ENCODE results near the gene OR52E6.

The OR52E6 gene
- total RNA-seq, result 0 reads per million in 4 donors

DNA sequence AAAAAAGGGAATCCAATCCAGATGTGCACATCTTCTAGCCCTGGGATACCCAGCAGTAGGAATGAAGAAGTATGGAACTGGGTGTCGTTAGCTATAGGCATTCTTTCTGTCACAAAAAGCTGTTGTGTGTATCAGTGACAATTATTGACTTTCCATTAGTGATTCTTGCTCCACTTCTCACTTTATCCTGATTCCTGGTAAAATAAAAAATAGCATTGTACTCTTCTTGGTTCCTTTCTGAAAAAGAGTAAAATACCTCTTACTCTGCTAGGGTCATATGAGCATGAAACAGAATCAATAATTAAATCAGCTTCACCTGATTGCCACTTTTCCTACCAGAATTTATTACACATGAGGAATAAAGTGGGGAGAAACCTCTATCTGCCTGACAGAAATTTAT lies at the start of gene OR52E6:
Gene OR52E6, minus strand, starts transcription at position 101 of the 400 bp plus-strand sequence. Its CDS starts 0 bp downstream, at position 101.
- DNase-seq, result no peak

DNA sequence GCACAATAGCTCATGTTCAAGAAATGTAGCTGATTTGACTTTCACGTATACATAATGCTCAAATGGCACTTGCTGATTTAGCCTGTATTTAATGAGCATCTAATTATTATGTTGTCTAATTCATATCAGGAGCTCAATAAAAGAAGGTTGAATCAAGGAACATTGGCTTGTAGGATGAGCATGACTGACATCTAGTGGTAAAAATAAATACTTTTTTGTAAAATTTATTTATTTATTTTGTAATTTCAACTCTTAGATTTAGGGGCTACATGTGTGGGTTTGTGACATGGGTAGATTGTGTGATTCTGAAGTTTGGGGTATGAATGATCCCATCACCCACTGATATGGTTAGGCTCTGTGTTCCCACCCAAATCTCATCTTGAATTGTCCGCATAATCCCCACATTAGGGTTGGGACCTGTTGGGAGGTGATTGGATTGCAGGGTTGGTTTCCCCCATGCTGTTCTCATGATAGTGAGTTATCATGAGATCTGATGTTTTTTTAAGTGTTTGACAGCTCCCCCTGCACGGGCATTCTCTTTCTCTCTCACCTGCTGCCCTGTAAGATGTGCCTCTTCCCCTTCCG lies 49.6 kb upstream of the OR52E6 start:
- DNase-seq, result no peak

DNA sequence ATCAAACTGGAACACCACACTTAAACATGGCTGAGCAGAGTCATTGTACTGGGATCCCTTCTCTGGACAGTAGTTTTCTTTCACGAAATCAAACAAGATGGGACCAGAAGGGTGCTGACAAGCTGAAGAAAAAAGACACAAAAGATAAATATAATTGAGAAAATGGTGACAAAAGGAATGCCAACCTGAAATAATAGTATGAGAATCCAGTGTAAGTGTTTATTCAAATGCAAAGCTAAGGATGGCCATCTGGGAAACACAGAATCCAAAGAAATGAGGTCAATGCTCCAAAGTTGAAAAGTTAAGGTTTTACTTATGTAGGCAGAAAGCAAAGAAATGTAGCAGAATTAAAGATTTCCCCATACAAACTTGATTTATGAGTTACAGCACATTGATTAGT lies 46.0 kb upstream of the OR52E6 start:
- DNase-seq, result no peak

DNA sequence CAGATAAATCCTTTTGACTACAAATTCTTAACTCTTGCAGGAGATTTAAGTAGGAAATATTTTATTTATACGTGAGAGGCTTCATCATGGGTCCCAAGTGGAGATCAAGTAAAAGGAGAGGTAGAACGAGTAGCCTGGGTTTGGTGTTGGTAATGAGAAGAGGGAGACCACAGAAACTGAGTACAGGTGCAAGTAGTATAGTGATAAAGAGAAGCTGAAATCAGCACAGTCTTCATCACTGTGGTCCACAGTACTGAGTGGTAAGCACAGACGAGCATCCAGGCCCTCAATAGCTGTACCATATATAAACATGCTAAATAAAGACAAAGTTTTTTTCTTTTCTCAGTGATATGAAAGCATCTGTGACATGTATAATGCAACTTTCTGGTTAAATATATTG lies 45.5 kb upstream of the OR52E6 start:
- no peak for DNase-seq

DNA sequence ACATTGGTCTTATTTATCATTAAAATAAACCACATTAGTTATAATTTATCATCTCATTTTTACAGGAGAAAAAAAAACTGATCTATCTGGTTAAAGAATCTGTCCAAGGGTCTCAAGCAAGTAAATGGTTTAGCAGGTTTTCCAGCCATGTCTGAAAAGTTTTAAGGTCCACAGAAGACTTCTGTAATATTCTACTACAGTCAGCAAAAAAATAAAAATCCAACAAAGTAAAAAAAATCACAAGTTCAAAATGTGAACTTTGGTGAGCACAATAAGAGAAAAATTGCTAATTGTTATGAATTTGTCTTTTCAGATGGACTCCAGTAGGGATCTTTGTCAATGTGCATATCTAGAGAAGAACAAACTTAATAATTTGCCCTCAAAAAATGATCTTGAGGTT lies 40.1 kb upstream of the OR52E6 start:
- no peak for DNase-seq

DNA sequence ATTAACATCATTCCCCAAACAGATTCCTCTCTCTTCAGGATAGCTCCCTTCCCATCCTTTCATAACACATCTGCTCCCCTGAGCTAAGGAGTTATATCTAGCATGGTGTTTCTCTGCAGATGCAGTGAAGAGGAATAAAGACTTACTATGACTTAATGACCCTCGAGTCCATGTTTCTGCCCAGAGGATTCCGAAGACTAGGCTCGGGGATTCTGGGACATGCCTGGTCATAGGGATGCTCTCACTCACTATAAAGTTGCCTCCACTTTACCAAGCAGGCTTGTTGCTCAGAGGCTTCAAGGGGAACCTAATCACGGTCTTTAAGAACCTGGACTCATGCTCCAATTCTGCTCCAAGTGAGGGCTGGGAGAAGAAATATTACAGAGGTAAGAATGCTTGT lies 38.6 kb upstream of the OR52E6 start, which contains the start of gene OR52E4:
Gene OR52E4, plus strand, starts transcription at position 301 of the 400 bp plus-strand sequence. CDS start 3,664 bp downstream, outside the sequence.
- no peak for DNase-seq

DNA sequence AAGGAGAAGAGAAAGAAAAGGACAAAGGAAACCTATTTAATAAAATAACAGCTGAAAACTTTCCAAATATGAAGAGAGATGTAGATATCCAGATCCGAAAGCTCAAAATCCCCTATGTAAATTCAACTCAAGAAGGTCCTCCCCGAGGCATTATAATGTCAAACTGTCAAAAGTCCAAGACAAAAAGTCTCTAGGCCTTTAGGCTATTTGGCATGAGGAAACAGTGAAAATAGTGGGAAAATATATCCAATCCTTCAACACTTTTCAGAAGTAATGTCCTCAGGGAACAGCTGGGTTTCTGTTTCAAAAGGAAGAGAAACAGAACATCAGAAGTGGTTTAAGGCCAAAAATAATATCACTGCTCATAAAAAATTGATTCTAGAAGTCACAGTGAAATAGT lies 36.9 kb upstream of the OR52E6 start:
- DNase-seq, result no peak

DNA sequence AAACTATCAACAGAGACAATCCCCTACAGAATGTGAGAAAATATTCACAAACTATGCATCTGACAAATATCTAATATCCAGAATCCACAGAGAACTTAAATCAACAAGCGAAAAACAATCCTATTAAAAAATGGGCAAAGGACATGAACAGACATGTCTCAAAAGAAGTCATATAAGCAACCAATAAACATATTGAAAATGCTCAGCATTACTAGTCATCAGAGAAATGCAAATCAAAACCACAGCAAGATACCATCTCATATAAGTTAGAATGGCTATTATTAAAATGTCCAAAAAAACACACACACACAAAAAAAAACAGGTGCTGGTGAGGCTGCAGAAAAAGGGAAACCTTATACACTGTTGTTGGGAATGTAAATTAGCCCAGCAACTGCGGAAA lies 24.1 kb upstream of the OR52E6 start:
- DNase-seq, result no peak

DNA sequence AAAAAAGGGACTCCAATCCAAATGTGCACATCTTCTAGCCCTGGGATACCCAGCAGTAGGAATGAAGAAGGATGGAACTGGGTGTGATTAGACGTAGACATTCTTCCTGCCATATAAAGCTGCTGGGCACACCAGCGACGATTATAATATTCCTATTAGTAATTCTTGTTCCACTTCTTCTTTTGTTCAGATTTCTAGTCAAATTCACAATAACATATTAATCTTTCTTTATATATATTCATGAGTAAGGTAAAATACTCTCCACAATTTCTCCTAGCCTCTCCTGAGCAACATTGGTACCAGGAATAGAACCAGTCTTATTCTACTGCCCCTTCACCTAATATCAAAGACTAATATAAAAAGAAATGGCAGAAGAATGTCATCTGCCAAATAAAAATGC lies 15.9 kb upstream of the OR52E6 start, which contains the start of gene OR52E8:
Gene OR52E8, minus strand, starts transcription at position 101 of the 400 bp plus-strand sequence. Its CDS starts 0 bp downstream, at position 101.
- no peak for DNase-seq

DNA sequence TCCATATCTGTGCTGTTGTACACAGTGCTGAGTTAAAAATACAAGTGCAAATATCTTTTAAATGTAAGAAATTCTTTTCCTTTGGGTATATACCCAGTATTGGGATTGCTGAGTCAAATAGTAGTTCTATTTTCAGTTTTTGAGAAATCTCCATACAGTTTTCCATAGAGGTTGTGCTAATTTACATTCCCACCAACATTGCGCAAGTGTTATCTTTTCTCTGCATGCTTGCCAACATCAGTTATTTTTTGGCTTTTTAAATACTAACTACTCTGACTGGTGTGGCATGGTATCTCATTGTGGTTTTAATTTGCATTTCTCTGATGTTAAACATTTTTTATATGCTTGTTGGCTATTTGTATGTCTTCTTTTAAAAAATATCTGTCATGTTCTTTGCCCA lies 9.3 kb upstream of the OR52E6 start:
- DNase-seq, result no peak

DNA sequence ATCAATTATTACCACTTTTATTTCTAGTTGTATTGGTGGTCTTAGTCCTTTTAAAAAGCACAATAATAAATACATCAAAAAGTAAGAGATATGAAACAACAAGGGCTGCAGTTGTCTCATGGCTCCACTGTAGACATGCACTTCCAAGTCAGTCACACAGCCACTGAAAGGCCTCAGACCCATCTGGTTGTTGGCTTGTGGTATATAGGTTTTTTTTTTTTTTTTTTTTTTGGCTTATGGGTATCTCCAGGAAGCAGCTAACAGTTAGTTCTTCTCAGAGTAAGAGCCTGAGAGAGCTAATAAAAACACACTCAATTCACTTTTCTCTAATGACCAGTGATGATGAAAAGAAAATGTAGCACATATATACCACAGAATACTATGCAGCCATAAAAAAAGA lies 6.0 kb upstream of the OR52E6 start:
- DNase-seq, result no peak

DNA sequence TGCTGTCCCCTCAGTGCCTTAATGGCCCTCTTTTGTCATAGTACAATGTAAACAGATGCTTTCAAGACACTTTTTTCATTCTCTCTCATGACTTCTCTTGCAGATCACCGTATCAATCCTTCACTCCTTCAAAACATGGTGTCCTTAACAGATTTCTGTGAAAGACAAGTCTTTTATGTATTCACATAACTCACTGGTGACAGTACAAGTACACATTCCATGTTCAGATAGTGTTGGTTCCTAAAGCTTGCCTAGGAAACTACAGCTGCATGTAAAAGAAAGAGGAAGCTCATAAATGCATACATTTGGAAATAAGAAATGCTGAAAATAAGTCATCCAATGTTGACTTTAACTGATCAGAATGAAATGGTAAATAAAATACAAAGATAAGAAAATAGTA lies 5.0 kb upstream of the OR52E6 start:
- no peak for DNase-seq

DNA sequence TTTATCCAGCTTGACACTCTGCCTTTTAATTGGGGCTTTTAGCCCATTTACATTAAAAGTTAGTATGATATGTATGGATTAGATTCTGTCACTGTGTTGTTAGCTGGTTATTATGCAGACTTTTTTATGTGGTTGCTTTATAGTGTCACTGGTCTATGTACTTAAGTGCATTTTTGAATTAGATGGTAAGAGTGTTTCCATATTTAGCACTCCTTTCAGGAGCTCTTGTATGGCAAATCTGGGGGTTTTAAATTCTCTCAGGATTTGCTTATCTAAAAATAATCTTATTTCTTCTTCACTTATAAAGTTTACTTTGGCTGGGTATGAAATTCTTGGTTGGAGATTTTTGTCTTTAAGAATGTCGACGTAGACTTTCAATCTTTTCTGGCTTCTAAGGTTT lies 4.0 kb downstream of the OR52E6 start:
- no peak for DNase-seq

DNA sequence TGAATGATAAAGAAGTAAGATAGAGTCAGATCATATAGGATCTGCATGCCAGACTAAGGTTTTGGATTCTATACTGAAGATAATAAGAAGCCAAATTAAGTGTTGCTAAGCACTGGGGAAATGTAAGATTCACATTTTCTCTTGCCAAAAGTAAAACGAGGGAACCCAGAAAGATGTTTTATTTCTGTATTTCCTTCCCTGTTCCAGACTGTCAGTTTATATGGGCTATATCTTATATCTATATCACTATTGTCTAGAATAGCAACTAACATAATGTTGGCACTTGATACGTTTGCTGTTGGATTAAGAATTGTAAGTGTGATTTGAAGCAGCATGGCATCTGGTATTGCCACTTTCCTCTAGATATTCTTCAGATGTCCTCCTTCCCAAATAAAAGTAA lies 8.3 kb downstream of the OR52E6 start:
- no peak for DNase-seq

DNA sequence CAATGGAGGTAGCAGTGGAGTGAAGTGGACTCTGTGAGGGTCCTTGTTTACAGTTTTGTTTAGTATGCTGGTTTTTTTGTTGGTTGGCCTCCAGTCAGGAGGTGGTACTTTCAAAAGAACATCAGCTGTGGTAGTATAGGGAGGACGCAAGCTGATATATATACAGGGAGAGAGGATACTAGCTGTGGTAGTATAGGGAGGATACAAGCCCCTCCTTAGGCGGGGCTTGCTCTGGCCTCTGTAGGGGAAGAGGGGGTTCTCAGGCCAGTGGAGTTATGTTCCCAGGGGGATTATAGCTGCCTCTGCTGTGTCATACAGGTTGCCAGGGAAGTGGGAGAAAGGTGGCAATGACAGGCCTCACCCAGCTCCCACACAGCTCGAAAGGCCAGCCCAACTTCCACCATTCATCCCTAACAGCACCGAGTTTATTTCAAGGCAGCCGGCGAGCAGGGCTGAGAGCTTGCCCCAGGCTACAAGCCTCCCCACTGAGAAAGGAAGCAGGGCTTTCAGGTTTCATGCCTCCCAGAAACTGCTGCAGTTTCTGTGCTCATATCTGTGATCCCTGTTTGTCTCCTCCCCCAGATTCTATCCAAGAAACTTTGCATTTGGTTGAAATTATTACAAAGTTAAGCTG lies 10.4 kb downstream of the OR52E6 start:
- DNase-seq, result no peak

DNA sequence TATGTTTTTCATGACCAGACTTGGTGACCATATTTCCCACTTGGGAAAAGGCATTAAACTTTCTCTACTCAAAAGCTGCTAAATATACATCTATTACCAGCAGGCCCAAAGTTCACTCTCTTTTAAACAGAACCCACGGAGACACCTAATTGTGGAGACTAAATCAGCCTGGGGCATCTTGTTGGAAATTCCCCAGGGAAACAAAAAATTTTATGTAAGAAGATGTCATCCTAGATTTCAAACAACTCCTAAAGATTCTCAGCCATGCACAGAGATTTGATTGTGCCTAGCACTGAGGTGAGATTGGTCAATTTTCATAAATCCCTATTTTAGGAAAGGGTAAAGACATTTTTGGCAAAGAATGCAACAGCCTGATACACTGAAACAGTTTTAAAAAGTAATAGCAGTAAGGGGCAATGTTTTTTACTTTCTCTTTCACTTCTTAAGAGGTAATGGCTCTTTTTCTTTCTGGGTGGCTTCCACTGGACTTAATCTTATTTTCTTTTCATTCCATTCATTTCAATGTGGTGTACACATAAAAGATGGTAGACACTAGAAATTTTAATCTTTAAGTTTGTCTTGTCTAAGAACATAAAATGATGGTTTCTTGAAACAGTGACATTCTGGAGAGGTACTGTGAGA lies 23.3 kb downstream of the OR52E6 start:
- DNase-seq, result peak in 1 of 5 donors; percentile 2

DNA sequence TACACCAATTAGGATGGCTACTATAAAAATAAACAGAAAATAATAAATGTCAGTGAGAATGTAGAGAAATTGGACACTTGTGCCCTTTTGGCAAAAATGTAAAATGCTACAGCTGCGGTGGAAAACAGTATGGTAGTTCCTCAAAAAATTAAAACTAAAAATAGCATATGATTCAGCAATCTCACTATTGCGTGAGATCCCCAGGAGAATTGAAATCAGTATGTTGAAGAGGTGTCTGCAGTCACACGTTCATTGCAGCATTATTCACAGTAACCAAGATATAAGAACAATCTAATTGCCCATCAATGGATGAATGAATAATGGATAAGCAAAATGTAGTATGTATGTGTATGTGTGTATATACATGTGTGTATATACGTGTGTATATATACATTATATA lies 26.2 kb downstream of the OR52E6 start:
- no peak for DNase-seq

DNA sequence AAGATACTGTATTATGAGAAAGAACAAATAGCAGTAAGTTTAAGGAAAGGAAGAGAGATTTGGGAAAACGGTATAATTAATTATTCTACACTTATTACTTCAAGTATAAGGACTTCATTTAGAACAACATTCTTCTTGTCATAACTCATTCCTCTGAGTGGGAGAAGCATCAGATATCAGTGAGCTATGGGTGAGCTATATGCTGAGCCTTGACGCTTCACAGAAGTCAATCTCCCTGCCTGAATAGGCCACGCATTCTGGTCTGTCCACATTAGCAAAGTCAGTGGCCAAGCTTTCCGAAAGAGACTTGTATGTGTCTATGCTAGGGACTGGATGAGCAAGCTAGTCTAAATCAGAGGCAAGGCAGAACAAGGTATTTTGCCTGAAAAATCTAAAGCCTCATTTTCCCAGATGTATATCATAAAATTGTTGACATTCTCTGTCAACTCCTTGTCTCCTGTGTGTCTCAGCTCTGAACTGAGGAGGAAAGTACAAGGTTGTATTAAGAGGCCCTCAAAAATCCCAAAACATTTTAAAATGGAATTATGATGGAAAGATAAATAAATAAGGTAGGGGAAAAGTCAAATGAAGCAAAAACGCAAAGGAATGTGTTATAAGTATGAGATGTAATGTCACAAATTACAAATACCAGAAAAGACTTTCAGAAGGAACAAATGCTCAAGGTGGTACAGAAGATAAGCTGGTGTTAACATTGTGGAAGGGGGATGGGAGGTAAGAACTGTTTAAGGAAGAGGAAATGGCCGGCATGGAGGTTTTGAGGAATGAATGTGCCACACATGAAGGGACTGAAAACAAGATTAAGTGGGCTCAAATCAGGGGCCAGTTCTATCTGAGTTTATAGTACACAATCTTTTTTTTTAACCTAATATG lies 31.5 kb downstream of the OR52E6 start:
- no peak for DNase-seq

DNA sequence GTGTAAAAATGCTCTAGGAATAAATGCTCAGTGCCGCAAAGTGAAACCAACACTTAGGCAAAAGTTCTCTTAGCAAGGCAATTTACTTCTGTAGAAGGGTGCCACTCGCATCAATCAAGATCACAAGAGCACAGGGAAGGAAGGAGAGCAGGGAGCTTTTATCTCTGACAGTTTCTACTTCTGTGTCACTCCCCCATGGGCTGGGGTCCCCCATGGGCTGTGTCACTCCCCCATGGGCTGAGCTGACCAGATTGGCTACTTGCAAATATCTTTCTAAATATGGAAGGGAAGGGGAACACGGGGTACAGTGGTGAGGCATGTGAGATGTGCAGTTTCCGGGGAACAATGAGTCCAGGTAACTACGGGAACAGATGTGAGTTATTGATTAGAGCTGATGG lies 32.6 kb downstream of the OR52E6 start:
- DNase-seq, result no peak

DNA sequence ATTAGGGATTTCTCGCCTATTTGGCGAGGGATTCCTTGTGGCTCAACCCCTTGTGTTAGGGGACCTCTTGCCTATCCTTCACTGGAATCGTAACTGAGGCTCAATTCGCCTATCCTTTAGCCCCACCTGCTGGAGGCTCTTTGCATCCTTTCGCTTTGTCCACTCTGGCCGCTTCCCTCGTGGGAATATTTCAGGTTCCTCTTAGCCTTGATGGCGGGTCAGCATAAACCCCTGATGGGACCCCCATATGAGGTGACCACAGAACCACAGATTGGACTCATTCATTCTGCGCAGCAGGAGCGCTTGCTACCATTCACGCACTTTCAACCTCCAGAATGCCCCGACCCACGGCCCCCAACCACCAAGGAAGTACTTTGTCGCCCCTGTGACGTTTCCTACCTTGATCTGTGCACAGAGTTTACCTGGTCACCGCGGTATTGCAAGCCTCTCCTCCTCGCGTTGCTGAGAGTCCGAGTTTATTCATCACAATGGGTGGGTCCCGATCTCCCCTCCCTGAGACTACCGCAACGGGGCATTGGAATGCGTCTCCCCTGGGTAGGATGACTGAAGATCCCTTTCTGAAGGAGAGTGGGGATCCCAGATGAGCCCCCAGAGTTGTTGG lies 33.1 kb downstream of the OR52E6 start, which contains the start of gene OR52N2:
Gene OR52N2, plus strand, starts transcription at position 425 of the 622 bp plus-strand sequence. CDS start 11,412 bp downstream, outside the sequence.
- DNase-seq, result peak; percentile 38 to 68 (median 54)

DNA sequence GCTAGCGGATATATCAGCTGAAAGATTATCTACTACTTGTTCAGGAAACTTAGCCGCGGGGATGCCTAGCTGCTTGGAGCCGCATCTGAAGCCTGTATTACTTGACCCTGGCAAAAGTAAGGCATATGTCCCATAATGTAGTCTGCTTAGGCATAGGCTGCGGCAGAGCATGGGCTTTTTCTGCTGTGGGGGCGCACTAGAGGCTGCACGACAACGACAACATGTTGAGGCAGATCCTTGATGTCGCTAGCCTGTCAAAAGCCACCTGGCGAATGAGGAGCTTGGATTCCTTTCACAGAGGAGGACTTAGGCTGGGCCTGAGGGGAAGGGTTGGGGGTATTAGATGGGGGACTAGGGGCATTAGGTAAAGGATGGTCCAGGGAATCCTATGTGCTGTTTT lies 34.1 kb downstream of the OR52E6 start:
- no peak for DNase-seq

DNA sequence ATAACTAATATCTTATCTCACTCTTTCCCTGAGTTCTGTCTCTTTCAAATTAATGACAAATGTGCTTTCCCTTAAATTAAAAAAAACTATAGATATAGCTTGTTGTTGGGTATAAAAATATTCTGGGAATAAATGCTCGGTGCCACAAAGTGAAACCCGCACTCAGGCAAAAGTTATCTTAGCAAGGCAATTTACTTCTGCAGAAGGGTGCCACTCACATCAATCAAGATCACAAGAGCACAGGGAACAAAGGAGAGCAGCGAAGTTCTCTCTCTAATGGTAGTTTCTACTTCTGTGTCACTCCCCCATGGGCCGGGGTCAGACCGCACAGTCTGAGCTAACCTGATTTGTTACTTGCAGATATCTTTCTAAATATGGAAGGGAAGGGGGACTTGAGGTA lies 37.7 kb downstream of the OR52E6 start:
- no peak for DNase-seq
